IMR-90 (cell line): ENCODE results near the gene OR2C3. TPM values are rescaled to one million over a fixed set of nuclear protein-coding genes. Genes with fewer than 3 reads are reported as not detected.

Experiments used
- ATAC-seq: fragments of 200-7000 bp; cut with Tn5 transposase; 2 replicates; pipeline ENCODE4 v1.9.1; 2020; ENCODE audit warnings: low read depth, mild to moderate bottlenecking, moderate library complexity
- BruUV-seq: library from RNA; stranded (reverse); fragments of 400-500 nt; replicated peaks from 2 replicates; lab custom pipeline; 2021; lab: Mats Ljungman, UMichigan
- CTCF ChIA-PET: fragments of 300-600 bp; formaldehyde crosslinking; extraction: SDS; loops from one replicate; lab custom pipeline; 2021; ENCODE audit warnings: antibody characterized with exemption; lab: Yijun Ruan, JAX
- POLR2A ChIA-PET: fragments of 300-600 bp; sonication (Branson Sonifier 250); formaldehyde crosslinking; loops from one replicate; lab custom pipeline; 2022; ENCODE audit warnings: antibody characterized with exemption; ENCODE audit not compliant: unreplicated experiment; lab: Charles Lee
- DNase-seq: peaks from one replicate; pipeline ENCODE4 v3.0.0; 2013
- H2AFZ ChIP-seq: replicated peaks from 2 replicates; pipeline ENCODE3; 2013; ENCODE audit warnings: low read length, mild to moderate bottlenecking; ENCODE audit not compliant: poor library complexity
- H2AK5ac ChIP-seq: 2 replicates; pipeline ENCODE4 v1.6.1; 2013; ENCODE audit warnings: low read depth, low read length, inconsistent platforms
- H2AK9ac ChIP-seq: replicated peaks from 2 replicates; pipeline ENCODE3; 2013; ENCODE audit warnings: mild to moderate bottlenecking, low read depth, low read length, moderate library complexity; ENCODE audit not compliant: poor library complexity
- H2BK120ac ChIP-seq: 2 replicates; pipeline ENCODE4 v1.6.1; 2013; ENCODE audit warnings: low read depth, low read length, inconsistent platforms
- H2BK15ac ChIP-seq: 3 replicates; pipeline ENCODE4 v1.6.1; 2013; ENCODE audit warnings: low read depth, low read length, inconsistent platforms
- H2BK20ac ChIP-seq: 2 replicates; pipeline ENCODE4 v1.6.1; 2013; ENCODE audit warnings: low read depth, mild to moderate bottlenecking, inconsistent platforms, low read length, moderate library complexity
- H2BK5ac ChIP-seq: 2 replicates; pipeline ENCODE4 v1.6.1; 2013; ENCODE audit warnings: mild to moderate bottlenecking, low read depth, low read length, inconsistent platforms; ENCODE audit not compliant: poor library complexity, severe bottlenecking
- H3K14ac ChIP-seq: replicated peaks from 2 replicates; pipeline ENCODE4 v1.6.1; 2013; ENCODE audit warnings: low read depth, low read length, inconsistent platforms
- H3K18ac ChIP-seq: 2 replicates; pipeline ENCODE4 v1.6.1; 2013; ENCODE audit warnings: low read depth, low read length, control low read depth
- H3K23ac ChIP-seq: 2 replicates; pipeline ENCODE4 v1.6.1; 2013; ENCODE audit warnings: low read depth, low read length, inconsistent platforms
- H3K27ac ChIP-seq: 2 replicates; pipeline ENCODE4 v1.5.1; 2013; ENCODE audit warnings: mild to moderate bottlenecking, control low read depth, low read length; ENCODE audit not compliant: insufficient read depth
- H3K27me3 ChIP-seq: 2 replicates; pipeline ENCODE4 v1.6.1; 2013; ENCODE audit warnings: low read length; ENCODE audit not compliant: control insufficient read depth, insufficient read depth
- H3K36me3 ChIP-seq: 2 replicates; pipeline ENCODE4 v1.6.1; 2013; ENCODE audit warnings: low read length, mixed read lengths; ENCODE audit not compliant: control insufficient read depth, insufficient read depth
- H3K4ac ChIP-seq: 2 replicates; pipeline ENCODE4 v1.6.1; 2013; ENCODE audit warnings: low read depth, low read length, inconsistent platforms
- H3K4me1 ChIP-seq: 2 replicates; pipeline ENCODE4 v1.6.1; 2013; ENCODE audit warnings: low read length, mixed read lengths; ENCODE audit not compliant: control insufficient read depth, insufficient read depth
- H3K4me2 ChIP-seq: 2 replicates; pipeline ENCODE4 v1.6.1; 2013; ENCODE audit warnings: low read depth, mild to moderate bottlenecking, control low read depth, low read length, moderate library complexity
- H3K4me3 ChIP-seq: 2 replicates; pipeline ENCODE4 v1.5.1; 2013; ENCODE audit warnings: low read depth, mild to moderate bottlenecking, control low read depth, low read length, moderate library complexity; ENCODE audit not compliant: insufficient read depth
- H3K56ac ChIP-seq: 2 replicates; pipeline ENCODE4 v1.6.1; 2013; ENCODE audit warnings: low read length, inconsistent platforms; ENCODE audit not compliant: insufficient read depth; ENCODE audit errors: extremely low read depth
- H3K79me1 ChIP-seq, 2 experiments: 2 replicates each; pipeline ENCODE4 v1.6.1; 2013; ENCODE audit warnings: low read length in 2 of 2, inconsistent platforms in 1 of 2, low read depth in 1 of 2
- H3K9ac ChIP-seq: 2 replicates; pipeline ENCODE4 v1.6.1; 2013; ENCODE audit warnings: low read depth, low read length, control low read depth
- H3K9me1 ChIP-seq: 2 replicates; pipeline ENCODE4 v1.6.1; 2013; ENCODE audit warnings: low read length, inconsistent platforms; ENCODE audit not compliant: insufficient read depth
- H3K9me3 ChIP-seq: 2 replicates; pipeline ENCODE4 v1.6.1; 2013; ENCODE audit warnings: low read length; ENCODE audit not compliant: control insufficient read depth, insufficient read depth
- H4K20me1 ChIP-seq: 2 replicates; pipeline ENCODE4 v1.6.1; 2013; ENCODE audit warnings: low read length, inconsistent platforms; ENCODE audit not compliant: insufficient read depth
- H4K5ac ChIP-seq: 2 replicates; pipeline ENCODE4 v1.6.1; 2013; ENCODE audit warnings: mild to moderate bottlenecking, low read depth, low read length, control low read depth
- H4K8ac ChIP-seq, 2 experiments: 2 replicates each; pipeline ENCODE4 v1.6.1; 2013; ENCODE audit warnings: low read depth in 2 of 2, low read length in 2 of 2, control low read depth in 1 of 2, inconsistent platforms in 1 of 2
- H4K91ac ChIP-seq: 2 replicates; pipeline ENCODE4 v1.6.1; 2013; ENCODE audit warnings: low read depth, low read length, inconsistent platforms; ENCODE audit not compliant: insufficient read depth
- BHLHE40 ChIP-seq: fragments of 150-350 bp; IDR thresholded peaks from 2 replicates; pipeline ENCODE4 v1.6.1; 2016; ENCODE audit warnings: mild to moderate bottlenecking, low read depth, low read length
- CEBPB ChIP-seq: IDR thresholded peaks from 2 replicates; pipeline ENCODE4 v1.6.1; 2012; ENCODE audit warnings: low read depth, low read length, improper control_type of control experiment
- FOS ChIP-seq: fragments of 150-350 bp; IDR thresholded peaks from 2 replicates; pipeline ENCODE4 v1.6.1; 2016; ENCODE audit warnings: low read depth, low read length
- MAFK ChIP-seq: IDR thresholded peaks from 2 replicates; pipeline ENCODE4 v1.6.1; 2012; ENCODE audit warnings: low read depth, low read length, improper control_type of control experiment
- MAZ ChIP-seq: IDR thresholded peaks from 2 replicates; pipeline ENCODE4 v1.6.1; 2012; ENCODE audit warnings: low read depth, mild to moderate bottlenecking, low read length, improper control_type of control experiment, moderate library complexity, borderline replicate concordance
- MXI1 ChIP-seq: IDR thresholded peaks from 2 replicates; pipeline ENCODE4 v1.6.1; 2012; ENCODE audit warnings: low read depth, mild to moderate bottlenecking, low read length, moderate library complexity, borderline replicate concordance
- NFE2L2 ChIP-seq: fragments of 150-350 bp; IDR thresholded peaks from 2 replicates; pipeline ENCODE4 v1.6.1; 2016; ENCODE audit warnings: low read depth, mild to moderate bottlenecking, low read length
- RCOR1 ChIP-seq: IDR thresholded peaks from 2 replicates; pipeline ENCODE4 v1.6.1; 2012; ENCODE audit warnings: mild to moderate bottlenecking, low read length, improper control_type of control experiment; ENCODE audit not compliant: insufficient replicate concordance
- RFX5 ChIP-seq: IDR thresholded peaks from 2 replicates; pipeline ENCODE4 v1.8.0; 2012; ENCODE audit warnings: low read depth, mild to moderate bottlenecking, low read length, moderate library complexity
- WGBS, 2 experiments: methylation state at CpG; one replicate each; pipeline versions ENCODE4 v1.1.5 to v1.1.7; 2013; ENCODE audit warnings: missing lambda C conversion rate in 2 of 2; ENCODE audit not compliant: insufficient read length in 1 of 2; ENCODE audit errors: extremely low coverage in 2 of 2; 5-methylcytosine and 5-hydroxymethylcytosine counted together
- dilution Hi-C: fragments of 300-500 bp; cut with HindIII; formaldehyde crosslinking; loops from one replicate; pipeline ENCODE4 v1.14.3; 2018; ENCODE audit warnings: low sequenced_read_pairs; ENCODE audit not compliant: unreplicated experiment
- in situ Hi-C: fragments of 300-500 bp; cut with MboI; formaldehyde crosslinking; loops from 3 replicates; pipeline ENCODE4 v1.14.3; 2019; ENCODE audit warnings: low sequenced_read_pairs, inconsistent platforms, mixed read lengths
- intact Hi-C: fragments of 100-400 bp; cut with micrococcal nuclease; formaldehyde crosslinking; loops from 2 replicates; pipeline ENCODE4 v1.10.0; 2022
- polyA plus RNA-seq, 3 experiments: library from polyadenylated mRNA; depleted of rRNA; stranded (reverse); fragments of >200 nt; gene quantifications; 2 replicates each; pipeline ENCODE4 v1.2.3, GENCODE V29; 2012; ENCODE audit warnings: low replicate concordance in 1 of 3
- total RNA-seq: library from RNA; depleted of rRNA; stranded (reverse); fragments of >200 nt; gene quantifications from 2 replicates; pipeline ENCODE4 v1.2.3, GENCODE V29; 2012
- TF ChIP-seq, protein P1 (sequence below): fragments of 150-350 bp; IDR thresholded peaks from 2 replicates; pipeline ENCODE4 v1.6.1; 2016; ENCODE audit warnings: low read depth, mild to moderate bottlenecking, low read length, moderate library complexity, borderline replicate concordance
- TF ChIP-seq, protein P2 (sequence below): conservative IDR thresholded peaks from 2 replicates; pipeline ENCODE4 v1.5.1; 2012; ENCODE audit warnings: mild to moderate bottlenecking, low read depth, low read length, improper control_type of control experiment
- TF ChIP-seq, protein P3 (sequence below): fragments of 150-350 bp; IDR thresholded peaks from 2 replicates; pipeline ENCODE4 v1.6.1; 2017; ENCODE audit warnings: mild to moderate bottlenecking, antibody characterized with exemption, low read length, low read depth

Gene OR2C3
- total and polyA plus RNA-seq, 2 of the 4 experiments (the other 2 are of a cell fraction) = not detected

DNA sequence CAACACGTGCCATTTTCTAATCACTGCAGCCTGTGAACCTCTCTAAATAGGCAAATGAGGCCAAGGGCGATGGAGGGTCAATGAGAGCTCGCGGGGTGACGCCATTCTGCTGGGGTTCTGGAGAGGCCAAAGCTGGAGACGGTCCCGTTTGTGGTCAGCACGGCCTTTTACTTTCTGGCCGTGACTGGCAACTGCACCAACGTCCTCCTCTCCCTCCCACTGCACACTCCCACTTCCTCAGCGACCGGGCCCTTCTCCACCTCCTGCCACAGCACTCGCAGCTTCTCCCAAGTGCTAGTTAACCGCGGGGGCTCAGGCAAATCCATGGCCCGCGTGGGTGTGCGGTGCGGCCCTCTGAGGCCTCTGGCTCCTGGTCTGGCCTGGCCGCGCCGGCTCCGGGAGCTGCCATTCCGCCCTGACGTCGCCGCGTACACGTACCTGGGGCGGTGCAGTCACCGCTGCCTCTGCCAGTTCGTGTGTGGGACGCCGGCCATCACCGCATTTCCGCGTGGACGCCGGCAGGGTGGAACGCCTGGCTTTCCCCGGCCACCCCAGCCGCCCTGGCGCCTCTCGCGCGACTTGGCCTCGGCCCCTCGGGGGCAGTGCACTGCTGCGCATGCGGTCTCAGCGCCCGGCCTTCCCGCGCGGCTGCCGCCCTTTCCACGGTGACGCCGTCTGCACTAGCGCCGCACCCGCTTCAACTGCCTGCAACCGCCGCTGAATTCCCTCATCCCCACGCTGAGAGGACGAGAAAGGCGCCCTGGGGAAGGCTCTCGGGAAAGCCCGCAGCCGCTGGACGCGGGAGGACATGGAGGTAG is 18.2 kb downstream of the OR2C3 start:
- dilution Hi-C loops (no loop called here), in situ Hi-C loops (no loop called here), intact Hi-C loops (no loop called here)
- H3K36me3 ChIP-seq = no peaks in the 10 kb centered on the region
- no peak overlapping the region for H3K4ac ChIP-seq
- H2BK15ac ChIP-seq = no peak overlapping the region
- no peak overlapping the region for H2BK20ac ChIP-seq
- no peak for ATAC-seq
- no peaks in the 10 kb centered on the region for H3K27me3 ChIP-seq
- H3K56ac ChIP-seq = no peak overlapping the region
- no peak overlapping the region for H3K18ac ChIP-seq
- 48% methylated on average over 46 of the region's 72 CpGs; no CpG with 5 or more reads in 1 of the 2 experiments for WGBS, 2 experiments
- H4K8ac ChIP-seq = no peak overlapping the region
- H3K4me1 ChIP-seq = no peaks in the 10 kb centered on the region
- no peak overlapping the region for H3K9ac ChIP-seq
- H3K4me3 ChIP-seq = no peak overlapping the region
- no peak overlapping the region for H2AK5ac ChIP-seq
- no peak overlapping the region for H2BK120ac ChIP-seq
- no peak overlapping the region for H3K27ac ChIP-seq
- no peak overlapping the region for H3K4me2 ChIP-seq
- H3K23ac ChIP-seq = no peak overlapping the region
- TF ChIP-seq RFX5 (no peak), BHLHE40 (no peak), CEBPB (no peak), RCOR1 (no peak), MAZ (no peak), FOS (no peak), MAFK (no peak), NFE2L2 (no peak), MXI1 (no peak)
- TF ChIP-seq, protein P1, sequence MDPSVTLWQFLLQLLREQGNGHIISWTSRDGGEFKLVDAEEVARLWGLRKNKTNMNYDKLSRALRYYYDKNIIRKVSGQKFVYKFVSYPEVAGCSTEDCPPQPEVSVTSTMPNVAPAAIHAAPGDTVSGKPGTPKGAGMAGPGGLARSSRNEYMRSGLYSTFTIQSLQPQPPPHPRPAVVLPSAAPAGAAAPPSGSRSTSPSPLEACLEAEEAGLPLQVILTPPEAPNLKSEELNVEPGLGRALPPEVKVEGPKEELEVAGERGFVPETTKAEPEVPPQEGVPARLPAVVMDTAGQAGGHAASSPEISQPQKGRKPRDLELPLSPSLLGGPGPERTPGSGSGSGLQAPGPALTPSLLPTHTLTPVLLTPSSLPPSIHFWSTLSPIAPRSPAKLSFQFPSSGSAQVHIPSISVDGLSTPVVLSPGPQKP = no peak
- TF ChIP-seq, protein P2, sequence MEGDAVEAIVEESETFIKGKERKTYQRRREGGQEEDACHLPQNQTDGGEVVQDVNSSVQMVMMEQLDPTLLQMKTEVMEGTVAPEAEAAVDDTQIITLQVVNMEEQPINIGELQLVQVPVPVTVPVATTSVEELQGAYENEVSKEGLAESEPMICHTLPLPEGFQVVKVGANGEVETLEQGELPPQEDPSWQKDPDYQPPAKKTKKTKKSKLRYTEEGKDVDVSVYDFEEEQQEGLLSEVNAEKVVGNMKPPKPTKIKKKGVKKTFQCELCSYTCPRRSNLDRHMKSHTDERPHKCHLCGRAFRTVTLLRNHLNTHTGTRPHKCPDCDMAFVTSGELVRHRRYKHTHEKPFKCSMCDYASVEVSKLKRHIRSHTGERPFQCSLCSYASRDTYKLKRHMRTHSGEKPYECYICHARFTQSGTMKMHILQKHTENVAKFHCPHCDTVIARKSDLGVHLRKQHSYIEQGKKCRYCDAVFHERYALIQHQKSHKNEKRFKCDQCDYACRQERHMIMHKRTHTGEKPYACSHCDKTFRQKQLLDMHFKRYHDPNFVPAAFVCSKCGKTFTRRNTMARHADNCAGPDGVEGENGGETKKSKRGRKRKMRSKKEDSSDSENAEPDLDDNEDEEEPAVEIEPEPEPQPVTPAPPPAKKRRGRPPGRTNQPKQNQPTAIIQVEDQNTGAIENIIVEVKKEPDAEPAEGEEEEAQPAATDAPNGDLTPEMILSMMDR = no peak
- TF ChIP-seq, protein P3, sequence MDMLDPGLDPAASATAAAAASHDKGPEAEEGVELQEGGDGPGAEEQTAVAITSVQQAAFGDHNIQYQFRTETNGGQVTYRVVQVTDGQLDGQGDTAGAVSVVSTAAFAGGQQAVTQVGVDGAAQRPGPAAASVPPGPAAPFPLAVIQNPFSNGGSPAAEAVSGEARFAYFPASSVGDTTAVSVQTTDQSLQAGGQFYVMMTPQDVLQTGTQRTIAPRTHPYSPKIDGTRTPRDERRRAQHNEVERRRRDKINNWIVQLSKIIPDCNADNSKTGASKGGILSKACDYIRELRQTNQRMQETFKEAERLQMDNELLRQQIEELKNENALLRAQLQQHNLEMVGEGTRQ = no peak
- peaks cover 17% of the 10 kb centered on the region; the same call in 1 of the 2 replicates for H3K9me3 ChIP-seq
- BruUV-seq = no TSS peak
- no peaks in the 10 kb centered on the region for H3K79me1 ChIP-seq
- H3K14ac ChIP-seq = no peak overlapping the region
- ChIA-PET POLR2A (no interaction called here), CTCF (no interaction called here)
- H3K9me1 ChIP-seq = no peaks in the 10 kb centered on the region
- H2AFZ ChIP-seq = peak overlapping the region; percentile 21
- DNase-seq = no peak
- no peak overlapping the region for H4K91ac ChIP-seq
- no peak overlapping the region for H4K5ac ChIP-seq
- H2AK9ac ChIP-seq = no peak overlapping the region
- H2BK5ac ChIP-seq = no peak overlapping the region
- no peaks in the 10 kb centered on the region for H4K20me1 ChIP-seq
